IPS-15b (cell line): Measurements from ENCODE around the gene DAPL1.

Experiments
- H3K27me3 ChIP-seq: one replicate; pipeline ENCODE4 v1.6.1; 2013; ENCODE audit warnings: low read length; ENCODE audit not compliant: control insufficient read depth, insufficient read depth
- H3K36me3 ChIP-seq: one replicate; pipeline ENCODE4 v1.6.1; 2013; ENCODE audit warnings: low read length; ENCODE audit not compliant: control insufficient read depth, insufficient read depth
- H3K4me1 ChIP-seq: one replicate; pipeline ENCODE4 v1.6.1; 2013; ENCODE audit warnings: mild to moderate bottlenecking, low read length; ENCODE audit not compliant: control insufficient read depth, insufficient read depth
- H3K4me3 ChIP-seq: one replicate; pipeline ENCODE4 v1.5.1; 2013; ENCODE audit warnings: low read depth, low read length
- H3K9ac ChIP-seq: one replicate; pipeline ENCODE4 v1.6.1; 2013; ENCODE audit warnings: low read depth, mild to moderate bottlenecking, low read length
- H3K9me3 ChIP-seq: one replicate; pipeline ENCODE4 v1.6.1; 2013; ENCODE audit warnings: mild to moderate bottlenecking, low read length; ENCODE audit not compliant: control insufficient read depth, insufficient read depth

The DAPL1 gene

GRCh38 chr2:158781353-158781961 lies 13.7 kb upstream of the DAPL1 start:
- H3K9me3 ChIP-seq: no peaks in the 10 kb centered on the region
- no peaks in the 10 kb centered on the region for H3K36me3 ChIP-seq
- no peaks in the 10 kb centered on the region for H3K27me3 ChIP-seq
- H3K4me3 ChIP-seq: no peak overlapping the region
- no peak overlapping the region for H3K9ac ChIP-seq
- peaks cover 4% of the 10 kb centered on the region for H3K4me1 ChIP-seq

GRCh38 chr2:158782136-158782535 lies 13.0 kb upstream of the DAPL1 start:
- Histone ChIP-seq H3K9ac (no peak overlapping the region), H3K4me1 (peaks cover 4% of the 10 kb centered on the region), H3K4me3 (no peak overlapping the region), H3K36me3 (no peaks in the 10 kb centered on the region), H3K9me3 (no peaks in the 10 kb centered on the region), H3K27me3 (no peaks in the 10 kb centered on the region)

GRCh38 chr2:158782616-158783015 lies 12.5 kb upstream of the DAPL1 start:
- H3K9ac ChIP-seq: no peak overlapping the region
- no peaks in the 10 kb centered on the region for H3K27me3 ChIP-seq
- peaks cover 4% of the 10 kb centered on the region for H3K4me1 ChIP-seq
- no peaks in the 10 kb centered on the region for H3K9me3 ChIP-seq
- H3K36me3 ChIP-seq: no peaks in the 10 kb centered on the region
- no peak overlapping the region for H3K4me3 ChIP-seq

- Histone ChIP-seq H3K36me3 (no peaks in the 10 kb centered on the region), H3K9ac (no peak overlapping the region), H3K27me3 (no peaks in the 10 kb centered on the region), H3K4me3 (no peak overlapping the region), H3K9me3 (no peaks in the 10 kb centered on the region), H3K4me1 (peaks cover 4% of the 10 kb centered on the region)
These were observed 11.2 kb upstream of the DAPL1 start for GRCh38 chr2:158783923-158784322.

- H3K4me3 ChIP-seq: no peak overlapping the region
These were observed 8.2 kb upstream of the DAPL1 start for GRCh38 chr2:158786897-158787296.

GRCh38 chr2:158788951-158789350 lies 6.2 kb upstream of the DAPL1 start:
- Histone ChIP-seq H3K36me3 (no peaks in the 10 kb centered on the region), H3K4me3 (no peak overlapping the region), H3K4me1 (no peaks in the 10 kb centered on the region), H3K9ac (no peak overlapping the region), H3K27me3 (no peaks in the 10 kb centered on the region), H3K9me3 (no peaks in the 10 kb centered on the region)

More at GRCh38 chr2:158786897-158787296, 8.2 kb upstream of the DAPL1 start:
- H3K4me1 ChIP-seq: no peaks in the 10 kb centered on the region
- H3K9ac ChIP-seq: no peak overlapping the region
- H3K9me3 ChIP-seq: no peaks in the 10 kb centered on the region
- no peaks in the 10 kb centered on the region for H3K27me3 ChIP-seq
- H3K36me3 ChIP-seq: no peaks in the 10 kb centered on the region

GRCh38 chr2:158796652-158797051 lies 1.5 kb downstream of the DAPL1 start:
- no peaks in the 10 kb centered on the region for H3K4me1 ChIP-seq
- H3K9me3 ChIP-seq: no peaks in the 10 kb centered on the region
- H3K9ac ChIP-seq: no peak overlapping the region
- H3K4me3 ChIP-seq: no peak overlapping the region
- no peaks in the 10 kb centered on the region for H3K27me3 ChIP-seq
- no peaks in the 10 kb centered on the region for H3K36me3 ChIP-seq

- Histone ChIP-seq H3K9me3 (no peaks in the 10 kb centered on the region), H3K9ac (no peak overlapping the region), H3K4me1 (no peaks in the 10 kb centered on the region), H3K36me3 (no peaks in the 10 kb centered on the region), H3K27me3 (no peaks in the 10 kb centered on the region), H3K4me3 (no peak overlapping the region)
These were observed 3.0 kb downstream of the DAPL1 start for GRCh38 chr2:158797963-158798700.

- Histone ChIP-seq H3K36me3 (no peaks in the 10 kb centered on the region), H3K4me1 (no peaks in the 10 kb centered on the region), H3K9me3 (no peaks in the 10 kb centered on the region), H3K4me3 (no peak overlapping the region), H3K27me3 (no peaks in the 10 kb centered on the region), H3K9ac (no peak overlapping the region)
These were observed 4.1 kb downstream of the DAPL1 start for GRCh38 chr2:158799181-158799580.

GRCh38 chr2:158803506-158803905 lies 8.4 kb downstream of the DAPL1 start:
- Histone ChIP-seq H3K27me3 (no peaks in the 10 kb centered on the region), H3K9me3 (no peaks in the 10 kb centered on the region), H3K36me3 (no peaks in the 10 kb centered on the region), H3K4me1 (no peaks in the 10 kb centered on the region), H3K9ac (no peak overlapping the region), H3K4me3 (no peak overlapping the region)

- no peaks in the 10 kb centered on the region for H3K27me3 ChIP-seq
- H3K4me3 ChIP-seq: no peak overlapping the region
- no peaks in the 10 kb centered on the region for H3K36me3 ChIP-seq
- H3K9me3 ChIP-seq: no peaks in the 10 kb centered on the region
- H3K4me1 ChIP-seq: no peaks in the 10 kb centered on the region
- H3K9ac ChIP-seq: no peak overlapping the region
These were observed 10.1 kb downstream of the DAPL1 start for GRCh38 chr2:158805255-158805654.

GRCh38 chr2:158805936-158806335 lies 10.8 kb downstream of the DAPL1 start:
- H3K36me3 ChIP-seq: no peaks in the 10 kb centered on the region
- no peaks in the 10 kb centered on the region for H3K27me3 ChIP-seq

More at GRCh38 chr2:158805936-158806335, 10.8 kb downstream of the DAPL1 start:
- Histone ChIP-seq H3K9me3 (no peaks in the 10 kb centered on the region), H3K4me3 (no peak overlapping the region), H3K4me1 (no peaks in the 10 kb centered on the region), H3K9ac (no peak overlapping the region)
